HL-60/S4 (cell line): ENCODE data around the gene DLX5.

Experiments
- in situ Hi-C: fragments of 300-500 bp; cut with MboI; formaldehyde crosslinking; loops from 2 replicates; pipeline ENCODE4 v1.14.3; 2022; ENCODE audit warnings: low sequenced_read_pairs

The DLX5 gene

GRCh38 chr7:97018791-97019531 is 5.7 kb downstream of the DLX5 start:
- in situ Hi-C loops: no loop called here

- in situ Hi-C loops: no loop called here
These were observed 6.5 kb downstream of the DLX5 start for GRCh38 chr7:97018126-97018601.

- in situ Hi-C loops: no loop called here
These were observed 7.2 kb downstream of the DLX5 start for GRCh38 chr7:97017192-97018125.

GRCh38 chr7:97016381-97017191 is 8.0 kb downstream of the DLX5 start:
- in situ Hi-C loops: no loop called here

GRCh38 chr7:97015756-97016380 is 8.8 kb downstream of the DLX5 start:
- in situ Hi-C loops: no loop called here

- in situ Hi-C loops: no loop called here
These were observed 9.4 kb downstream of the DLX5 start for GRCh38 chr7:97015279-97015678.

- in situ Hi-C loops: no loop called here
These were observed 10.4 kb downstream of the DLX5 start for GRCh38 chr7:97014145-97014750.

GRCh38 chr7:97013845-97014134 is 10.8 kb downstream of the DLX5 start:
- in situ Hi-C loops: no loop called here

GRCh38 chr7:97013134-97013844 is 11.3 kb downstream of the DLX5 start:
- in situ Hi-C loops: no loop called here

- in situ Hi-C loops: no loop called here
These were observed 12.1 kb downstream of the DLX5 start for GRCh38 chr7:97012365-97013133.

GRCh38 chr7:97011536-97012364 is 12.9 kb downstream of the DLX5 start:
- in situ Hi-C loops: no loop called here

- in situ Hi-C loops: no loop called here
These were observed 13.5 kb downstream of the DLX5 start for GRCh38 chr7:97011104-97011503.

GRCh38 chr7:97009753-97010732 is 14.6 kb downstream of the DLX5 start:
- in situ Hi-C loops: no loop called here

GRCh38 chr7:97008275-97008917 is 16.2 kb downstream of the DLX5 start:
- in situ Hi-C loops: no loop called here

- in situ Hi-C loops: no loop called here
These were observed 17.1 kb downstream of the DLX5 start for GRCh38 chr7:97007583-97007861.

GRCh38 chr7:97006816-97007582 is 17.6 kb downstream of the DLX5 start:
- in situ Hi-C loops: no loop called here
